Measurements from ENCODE around the gene CORO2A. TPM values are rescaled to one million over a fixed set of nuclear protein-coding genes. Genes with fewer than 3 reads are reported as not detected.

The CORO2A gene
- total and polyA plus RNA-seq, 2 of the 4 experiments (the other 2 are of a cell fraction), result 1.9 to 2.2 TPM

- no peak overlapping the region for H2AFZ ChIP-seq (replicated peaks; ENCODE audit: low read length, poor library complexity)
- H3K23ac ChIP-seq (ENCODE audit: low read depth, low read length), result no peak overlapping the region
- no peak overlapping the region for H4K91ac ChIP-seq (ENCODE audit: insufficient read depth, low read depth, low read length)
- in situ Hi-C loops (cut with MboI; ENCODE audit: low sequenced_read_pairs) (no loop called here), dilution Hi-C loops (cut with HindIII; ENCODE audit: low sequenced_read_pairs, unreplicated experiment) (no loop called here), intact Hi-C loops (cut with micrococcal nuclease) (no loop called here)
- H3K4me2 ChIP-seq (ENCODE audit: low read depth, low read length), result no peak overlapping the region
- no peak overlapping the region for H2BK120ac ChIP-seq (ENCODE audit: low read depth, low read length)
- no peak overlapping the region for H2AK9ac ChIP-seq (replicated peaks; ENCODE audit: low read depth, low read length, poor library complexity)
- H3K27me3 ChIP-seq (ENCODE audit: control insufficient read depth, insufficient read depth, low read length), result peaks cover 2% of the 10 kb centered on the region
- TF ChIP-seq ELK1 (IDR thresholded peaks at IDR 0.05; ENCODE audit: borderline replicate concordance, low read depth, low read length), result no peak
- TF ChIP-seq RFX5 (IDR thresholded peaks at IDR 0.05; ENCODE audit: low read depth, low read length), result no peak
- TF ChIP-seq MAFK (IDR thresholded peaks at IDR 0.05; ENCODE audit: low read depth, low read length), result no peak
- TF ChIP-seq SMC3 (IDR thresholded peaks at IDR 0.05; ENCODE audit: low read depth, low read length), result no peak
- TF ChIP-seq NFE2L2 (IDR thresholded peaks at IDR 0.05; ENCODE audit: low read depth, low read length), result no peak
- TF ChIP-seq BHLHE40 (IDR thresholded peaks at IDR 0.05; ENCODE audit: low read depth, low read length), result no peak
- TF ChIP-seq USF2 (IDR thresholded peaks at IDR 0.05; ENCODE audit: low read depth, low read length), result no peak
- no peak for TF ChIP-seq RCOR1 (IDR thresholded peaks at IDR 0.05; ENCODE audit: insufficient replicate concordance, low read length)
- no peak for TF ChIP-seq CEBPB (IDR thresholded peaks at IDR 0.05; ENCODE audit: low read depth, low read length)
- no peak for TF ChIP-seq CHD1 (IDR thresholded peaks at IDR 0.05; ENCODE audit: low read depth, low read length)
- TF ChIP-seq POLR2A (IDR thresholded peaks at IDR 0.05; ENCODE audit: low read depth, low read length), result no peak
- ChIA-PET CTCF (interaction anchor here (0.7 kb wide), 1 partner anchor 105 kb away, joined by 3 read pairs; no protein-coding TSS in a partner anchor), POLR2A (ENCODE audit: unreplicated experiment) (no interaction called here)
- H3K4ac ChIP-seq (ENCODE audit: low read depth, low read length), result no peak overlapping the region
- H3K9me1 ChIP-seq (ENCODE audit: insufficient read depth, low read length), result no peaks in the 10 kb centered on the region
- H4K20me1 ChIP-seq (ENCODE audit: insufficient read depth, low read length), result no peaks in the 10 kb centered on the region
- no peak overlapping the region for H2AK5ac ChIP-seq (ENCODE audit: low read depth, low read length)
- no peaks in the 10 kb centered on the region for H3K79me1 ChIP-seq (ENCODE audit: low read depth in 1 of 2, low read length in 2 of 2)
- H3K36me3 ChIP-seq (ENCODE audit: control insufficient read depth, insufficient read depth, low read length), result no peaks in the 10 kb centered on the region
- no peaks in the 10 kb centered on the region for H3K9me3 ChIP-seq (ENCODE audit: control insufficient read depth, insufficient read depth, low read length)
- BruUV-seq (replicated peaks), result no TSS peak
- no peak overlapping the region for H3K56ac ChIP-seq (ENCODE audit: extremely low read depth, insufficient read depth, low read length)
- ATAC-seq (ENCODE audit: low read depth), result no peak
- no peak overlapping the region for H4K5ac ChIP-seq (ENCODE audit: low read depth, low read length)
- no peak overlapping the region for H2BK20ac ChIP-seq (ENCODE audit: low read depth, low read length)
- H2BK5ac ChIP-seq (ENCODE audit: low read depth, low read length, poor library complexity, severe bottlenecking), result no peak overlapping the region
- no peaks in the 10 kb centered on the region for H3K4me1 ChIP-seq (ENCODE audit: control insufficient read depth, insufficient read depth, low read length)
- H3K18ac ChIP-seq (ENCODE audit: low read depth, low read length), result no peak overlapping the region
- no peak overlapping the region for H2BK15ac ChIP-seq (ENCODE audit: low read depth, low read length)
- H3K9ac ChIP-seq (ENCODE audit: low read depth, low read length), result no peak overlapping the region
- H3K27ac ChIP-seq (ENCODE audit: insufficient read depth, low read length), result no peak overlapping the region
- no peak overlapping the region for H3K14ac ChIP-seq (replicated peaks; ENCODE audit: low read depth, low read length)
- WGBS, 2 experiments (ENCODE audit: extremely low coverage in 2 of 2, insufficient read length in 1 of 2), result 83% methylated on average over 1 of the region's 12 CpGs; no CpG with 5 or more reads in 1 of the 2 experiments
- no peak for DNase-seq
- no peak overlapping the region for H3K4me3 ChIP-seq (ENCODE audit: insufficient read depth, low read depth, low read length)
- no peak overlapping the region for H4K8ac ChIP-seq (ENCODE audit: low read depth in 2 of 2, low read length in 2 of 2)
These were observed 57.5 kb downstream of the CORO2A start for GRCh38 chr9:98134702-98135557.

Measured in IMR-90 (cell line).